Calu3 (cell line): ENCODE measurements around the gene JARID2. TPM values are rescaled to one million over a fixed set of nuclear protein-coding genes. Genes with fewer than 3 reads are reported as not detected.

Source experiments
- BruUV-seq: library from RNA; stranded (reverse); fragments of 400-500 nt; replicated peaks from 2 replicates; lab custom pipeline; 2021; lab: Mats Ljungman, UMichigan
- CTCF ChIA-PET: fragments of 300-600 bp; sonication (Branson Sonifier 250); formaldehyde crosslinking; loops from one replicate; lab custom pipeline; 2022; ENCODE audit warnings: antibody characterized with exemption; lab: Charles Lee
- DNase-seq: peaks from one replicate; pipeline ENCODE4 v3.0.0; 2022
- H3K27ac Mint-ChIP-seq: one replicate; pipeline ENCODE4 v1.8.0; 2022; ENCODE audit warnings: mixed read lengths; ENCODE audit not compliant: unreplicated experiment
- H3K27me3 Mint-ChIP-seq: one replicate; pipeline ENCODE4 v1.8.0; 2022; ENCODE audit warnings: mixed read lengths; ENCODE audit not compliant: unreplicated experiment
- H3K36me3 Mint-ChIP-seq: one replicate; pipeline ENCODE4 v1.8.0; 2022; ENCODE audit warnings: mild to moderate bottlenecking, moderate library complexity, mixed read lengths; ENCODE audit not compliant: insufficient read depth, unreplicated experiment
- H3K4me1 Mint-ChIP-seq: one replicate; pipeline ENCODE4 v1.8.0; 2022; ENCODE audit warnings: mild to moderate bottlenecking, low read depth, mixed read lengths; ENCODE audit not compliant: unreplicated experiment
- H3K4me3 Mint-ChIP-seq: one replicate; pipeline ENCODE4 v1.8.0; 2022; ENCODE audit warnings: mild to moderate bottlenecking, low read depth, moderate library complexity, mixed read lengths; ENCODE audit not compliant: unreplicated experiment
- H3K9me3 Mint-ChIP-seq: one replicate; pipeline ENCODE4 v1.8.0; 2022; ENCODE audit warnings: low read depth, mixed read lengths; ENCODE audit not compliant: unreplicated experiment
- intact Hi-C: fragments of 100-400 bp; cut with micrococcal nuclease; formaldehyde crosslinking; loops from one replicate; pipeline ENCODE4 v1.10.0; 2022; ENCODE audit not compliant: unreplicated experiment
- total RNA-seq: library from RNA; stranded (reverse); gene quantifications from 2 replicates; pipeline ENCODE4 v1.2.3, GENCODE V29; 2022
- TF ChIP-seq, protein P1 (sequence below): fragments of 200-600 bp; IDR thresholded peaks from one replicate; pipeline ENCODE4 v1.8.0; 2022; ENCODE audit warnings: antibody characterized with exemption; ENCODE audit not compliant: unreplicated experiment

The JARID2 gene
- total RNA-seq, 1 experiment from 2014 or later, result 9.4 TPM

DNA sequence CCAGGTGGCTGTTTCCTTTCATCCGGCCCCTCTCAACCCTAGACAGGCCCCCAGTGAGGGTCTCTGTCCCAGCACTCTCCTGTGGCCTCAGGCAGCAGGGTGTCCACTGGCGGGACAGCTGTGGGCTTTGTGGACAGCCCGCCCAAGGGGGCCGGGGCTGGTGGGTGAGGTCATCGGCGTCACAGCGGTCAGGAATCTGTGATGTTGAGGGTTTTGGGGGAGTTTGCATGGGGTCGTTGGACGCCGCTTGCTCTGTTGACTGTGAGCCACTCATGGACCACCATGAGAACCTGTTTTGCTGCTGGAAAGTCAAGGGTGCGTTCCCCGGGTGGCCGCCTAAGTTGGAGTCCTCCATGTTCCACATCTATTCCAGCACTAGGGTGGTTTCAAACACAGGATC, 270.5 kb downstream of the JARID2 start:
- TF ChIP-seq, protein P1, sequence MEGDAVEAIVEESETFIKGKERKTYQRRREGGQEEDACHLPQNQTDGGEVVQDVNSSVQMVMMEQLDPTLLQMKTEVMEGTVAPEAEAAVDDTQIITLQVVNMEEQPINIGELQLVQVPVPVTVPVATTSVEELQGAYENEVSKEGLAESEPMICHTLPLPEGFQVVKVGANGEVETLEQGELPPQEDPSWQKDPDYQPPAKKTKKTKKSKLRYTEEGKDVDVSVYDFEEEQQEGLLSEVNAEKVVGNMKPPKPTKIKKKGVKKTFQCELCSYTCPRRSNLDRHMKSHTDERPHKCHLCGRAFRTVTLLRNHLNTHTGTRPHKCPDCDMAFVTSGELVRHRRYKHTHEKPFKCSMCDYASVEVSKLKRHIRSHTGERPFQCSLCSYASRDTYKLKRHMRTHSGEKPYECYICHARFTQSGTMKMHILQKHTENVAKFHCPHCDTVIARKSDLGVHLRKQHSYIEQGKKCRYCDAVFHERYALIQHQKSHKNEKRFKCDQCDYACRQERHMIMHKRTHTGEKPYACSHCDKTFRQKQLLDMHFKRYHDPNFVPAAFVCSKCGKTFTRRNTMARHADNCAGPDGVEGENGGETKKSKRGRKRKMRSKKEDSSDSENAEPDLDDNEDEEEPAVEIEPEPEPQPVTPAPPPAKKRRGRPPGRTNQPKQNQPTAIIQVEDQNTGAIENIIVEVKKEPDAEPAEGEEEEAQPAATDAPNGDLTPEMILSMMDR, result no peak
- H3K27ac Mint-ChIP-seq, result no peak overlapping the region
- CTCF ChIA-PET, result no interaction called here

DNA sequence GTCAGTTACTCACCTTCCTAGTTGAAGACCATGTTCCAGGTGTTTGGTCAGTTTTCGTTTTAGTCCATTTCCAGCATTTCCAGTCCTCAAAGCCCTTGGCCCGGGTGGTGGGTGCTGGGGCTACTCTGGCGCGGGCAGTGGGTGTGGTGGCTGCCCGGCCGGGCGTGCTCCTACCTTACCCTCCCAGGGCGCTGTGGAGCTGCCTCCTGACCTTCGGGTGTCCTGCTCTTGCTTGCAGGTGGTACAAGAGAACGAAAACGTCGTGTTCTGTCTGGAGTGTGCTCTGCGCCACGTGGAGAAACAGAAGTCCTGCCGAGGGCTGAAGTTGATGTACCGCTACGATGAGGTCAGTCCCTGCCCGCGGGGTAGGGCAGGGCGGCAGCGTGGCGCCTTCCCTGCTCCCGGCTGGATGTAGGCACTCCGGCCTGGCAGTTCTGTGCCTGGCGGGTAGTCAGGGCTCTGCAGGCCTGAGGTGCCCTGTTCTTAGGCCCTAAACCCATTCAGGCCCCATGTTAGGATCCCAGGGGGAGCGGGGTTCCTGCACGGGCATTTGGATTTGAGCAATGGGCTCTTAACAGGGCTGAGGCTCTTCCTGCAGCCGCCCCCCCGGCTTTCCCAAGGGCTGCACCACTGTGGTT, 271.2 kb downstream of the JARID2 start:
- CTCF ChIA-PET, result no interaction called here
- Mint-ChIP-seq H3K4me1 (no peaks in the 10 kb centered on the region), H3K9me3 (no peaks in the 10 kb centered on the region), H3K27ac (no peak overlapping the region), H3K36me3 (peaks cover 43% of the 10 kb centered on the region), H3K4me3 (no peak overlapping the region), H3K27me3 (no peaks in the 10 kb centered on the region)
- TF ChIP-seq, protein P1, result no peak
- no peak for DNase-seq
- intact Hi-C loops, result no loop called here
- no TSS peak for BruUV-seq

More for the DNA sequence above, 270.5 kb downstream of the JARID2 start:
- Mint-ChIP-seq H3K4me1 (no peaks in the 10 kb centered on the region), H3K27me3 (no peaks in the 10 kb centered on the region), H3K9me3 (no peaks in the 10 kb centered on the region), H3K4me3 (no peak overlapping the region), H3K36me3 (peaks cover 38% of the 10 kb centered on the region)
- intact Hi-C loops, result no loop called here
- no TSS peak for BruUV-seq
- DNase-seq, result no peak

DNA sequence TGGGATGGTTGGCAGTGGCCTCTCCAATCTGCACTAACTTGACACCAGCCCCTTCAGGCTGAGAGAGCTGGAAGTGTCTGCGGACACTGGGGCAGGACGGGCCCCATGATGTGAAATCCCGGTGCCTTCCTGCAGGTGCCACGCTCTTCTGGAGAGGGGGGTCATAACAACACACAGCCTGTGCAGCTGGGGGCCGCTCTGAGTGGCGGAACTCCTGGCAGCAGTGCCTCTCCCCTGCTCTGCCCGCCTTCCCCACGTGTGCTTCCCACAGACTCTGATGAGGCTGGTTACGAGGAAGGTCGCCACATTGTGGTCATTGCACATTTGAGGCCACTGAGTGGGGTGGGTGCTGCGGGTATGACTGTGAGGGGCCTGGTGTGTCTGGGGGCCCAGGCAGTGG, 271.7 kb downstream of the JARID2 start:
- Mint-ChIP-seq H3K4me1 (no peaks in the 10 kb centered on the region), H3K27me3 (no peaks in the 10 kb centered on the region), H3K4me3 (no peak overlapping the region), H3K36me3 (peaks cover 43% of the 10 kb centered on the region), H3K9me3 (no peaks in the 10 kb centered on the region), H3K27ac (no peak overlapping the region)
- DNase-seq, result no peak
- no TSS peak for BruUV-seq
- TF ChIP-seq, protein P1, result no peak
- intact Hi-C loops, result no loop called here
- CTCF ChIA-PET, result no interaction called here

DNA sequence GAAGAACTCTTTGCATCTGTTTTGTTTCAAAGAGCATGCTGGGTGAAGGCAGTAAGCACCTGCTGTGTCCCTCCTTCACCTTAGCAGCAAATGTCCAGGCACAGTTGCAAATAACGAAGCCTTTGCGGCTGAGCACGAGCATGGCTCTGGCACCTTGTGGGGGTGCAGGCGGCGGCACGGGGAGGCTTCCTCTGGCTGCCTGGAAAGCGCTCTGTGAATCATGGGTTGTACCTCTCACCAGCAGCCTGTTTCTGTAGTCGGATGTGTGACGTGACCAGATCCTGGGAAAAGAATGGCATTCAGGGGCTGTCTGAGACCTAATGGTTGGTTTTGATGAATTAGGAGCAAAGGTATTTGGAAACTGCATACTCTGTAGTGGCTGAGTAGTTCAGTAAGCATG, 272.2 kb downstream of the JARID2 start:
- no peak for DNase-seq
- Mint-ChIP-seq H3K4me1 (no peaks in the 10 kb centered on the region), H3K27me3 (no peaks in the 10 kb centered on the region), H3K36me3 (peaks cover 41% of the 10 kb centered on the region), H3K27ac (no peak overlapping the region), H3K4me3 (no peak overlapping the region), H3K9me3 (no peaks in the 10 kb centered on the region)
- BruUV-seq, result no TSS peak
- TF ChIP-seq, protein P1, result no peak
- CTCF ChIA-PET, result no interaction called here
- intact Hi-C loops, result no loop called here
